T follicular helper cell (primary cell): ENCODE measurements around the gene ERO1A.
"Not testable (repeated sequence)": the region's sequence is repeated elsewhere in the genome, so short reads cannot be mapped to it uniquely, and the experiment has no call there.

Source experiments
- DNase-seq: peaks from one replicate; pipeline ENCODE4 v3.0.0-alpha.2; 2020; ENCODE audit warnings: low read depth
- total RNA-seq, 2 experiments: gene quantifications; one replicate each; lab custom pipeline; 2026; lab: John Stamatoyannopoulos, UW

The ERO1A gene, protein sequence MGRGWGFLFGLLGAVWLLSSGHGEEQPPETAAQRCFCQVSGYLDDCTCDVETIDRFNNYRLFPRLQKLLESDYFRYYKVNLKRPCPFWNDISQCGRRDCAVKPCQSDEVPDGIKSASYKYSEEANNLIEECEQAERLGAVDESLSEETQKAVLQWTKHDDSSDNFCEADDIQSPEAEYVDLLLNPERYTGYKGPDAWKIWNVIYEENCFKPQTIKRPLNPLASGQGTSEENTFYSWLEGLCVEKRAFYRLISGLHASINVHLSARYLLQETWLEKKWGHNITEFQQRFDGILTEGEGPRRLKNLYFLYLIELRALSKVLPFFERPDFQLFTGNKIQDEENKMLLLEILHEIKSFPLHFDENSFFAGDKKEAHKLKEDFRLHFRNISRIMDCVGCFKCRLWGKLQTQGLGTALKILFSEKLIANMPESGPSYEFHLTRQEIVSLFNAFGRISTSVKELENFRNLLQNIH
- 145 to 147 reads per million in 2 experiments for total RNA-seq

DNA sequence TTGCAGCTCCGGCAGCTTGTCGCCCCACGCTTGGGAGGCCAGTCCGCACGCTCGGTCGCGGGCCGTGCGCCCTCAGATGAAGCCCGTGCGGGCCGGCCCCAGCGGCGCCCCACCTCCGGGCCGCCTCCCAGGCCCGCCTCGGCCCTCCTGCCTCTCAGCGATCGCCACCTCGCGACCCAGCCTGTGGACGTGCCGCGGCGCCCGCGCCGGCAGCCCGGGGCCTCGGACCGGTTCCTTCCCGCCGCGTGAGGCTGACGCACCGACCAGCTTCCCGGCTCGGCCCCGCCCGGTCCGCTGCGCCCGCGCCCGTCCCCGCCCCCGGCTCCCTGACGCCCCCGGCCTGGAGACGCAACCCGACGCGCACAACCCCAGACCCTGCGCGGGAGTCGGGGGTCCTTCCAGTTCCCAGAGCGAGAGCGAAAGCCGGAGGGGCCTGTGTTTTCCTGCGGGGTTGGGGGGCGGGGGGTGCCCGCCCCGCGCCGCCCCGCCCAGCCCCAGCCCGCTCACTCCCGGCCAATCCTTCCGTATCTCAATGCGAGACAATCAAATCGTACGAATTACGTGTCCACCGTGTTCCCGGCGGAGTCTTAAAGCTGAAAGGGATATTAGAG, at the start of gene ERO1A:
TSS of gene ERO1A (minus strand) at position 78 of the 611 bp plus-strand sequence. CDS start at position 1, 77 bp downstream.
- DNase-seq, result peak; percentile 37

DNA sequence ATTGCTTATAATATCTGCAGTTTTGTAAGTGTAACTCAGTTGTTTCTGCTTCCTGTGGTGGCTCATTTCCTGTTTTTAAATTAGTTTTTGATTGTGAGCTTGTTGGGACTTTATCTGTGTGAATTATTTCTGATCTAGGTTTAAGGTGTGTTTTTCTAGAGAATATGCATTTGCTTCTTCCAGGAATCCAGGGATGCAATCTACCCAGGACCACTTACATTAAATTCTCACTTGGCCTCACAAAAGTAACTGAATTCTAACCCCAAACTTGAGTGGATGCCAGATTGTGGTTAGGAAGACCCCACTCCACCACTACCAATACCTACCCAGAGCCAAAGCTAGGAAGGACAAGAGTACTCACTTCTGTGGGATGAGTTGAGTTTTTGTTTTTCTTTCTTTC, 46.5 kb upstream of the ERO1A start:
- no peak for DNase-seq

- no peak for DNase-seq
These were observed 45.4 kb upstream of the ERO1A start for GRCh38 chr14:52740751-52741150.

GRCh38 chr14:52738409-52738808, 43.1 kb upstream of the ERO1A start:
- DNase-seq, result no peak

DNA sequence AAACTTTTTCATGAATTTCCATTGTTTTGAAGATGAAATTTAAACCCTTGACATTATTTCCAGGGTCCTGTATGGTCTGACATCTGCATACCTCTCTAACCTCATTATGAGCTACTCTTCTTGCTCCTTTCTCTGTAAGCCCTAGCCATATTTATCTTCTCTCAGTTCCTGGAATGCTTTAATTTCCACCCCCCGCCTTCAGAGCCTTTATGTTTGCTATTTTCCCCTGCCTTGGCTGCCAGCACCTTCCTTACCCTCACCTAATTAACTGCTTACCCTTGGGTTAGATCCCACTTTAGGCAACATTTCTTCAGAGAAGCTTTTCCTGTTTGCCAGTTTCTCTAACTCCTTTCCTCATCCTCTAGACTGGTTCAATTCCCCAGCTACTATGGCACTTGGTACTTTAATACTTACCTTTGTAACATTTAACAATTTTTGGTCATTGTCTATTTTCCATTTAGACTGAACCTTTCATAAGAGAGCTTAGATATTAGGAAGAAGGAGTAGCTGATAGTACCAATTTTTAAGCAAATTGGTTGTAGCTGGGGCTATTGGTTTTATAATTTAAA, 40.6 kb upstream of the ERO1A start:
- DNase-seq, result no peak

- DNase-seq, result no peak
These were observed 38.5 kb upstream of the ERO1A start for GRCh38 chr14:52733824-52734223.

DNA sequence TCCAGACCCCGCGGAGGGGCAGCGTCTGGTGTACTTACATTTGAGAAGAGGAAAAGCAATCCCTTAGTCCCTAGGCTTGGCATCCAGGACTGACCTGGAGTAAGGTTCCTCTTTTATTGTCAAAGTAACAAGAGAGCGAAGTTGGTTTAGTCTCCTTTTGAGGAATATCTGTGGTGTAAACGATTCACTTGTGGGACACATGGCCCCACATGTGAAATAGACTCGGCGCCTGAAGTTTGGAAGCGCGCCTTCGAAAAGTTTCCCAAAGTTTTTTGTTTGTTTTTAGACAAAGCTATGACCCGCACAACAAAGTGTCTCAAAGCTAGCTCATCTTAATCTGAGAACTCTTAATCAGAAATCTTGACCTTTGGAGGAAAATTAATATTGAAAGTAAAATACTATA, 35.4 kb upstream of the ERO1A start:
- DNase-seq, result no peak

DNA sequence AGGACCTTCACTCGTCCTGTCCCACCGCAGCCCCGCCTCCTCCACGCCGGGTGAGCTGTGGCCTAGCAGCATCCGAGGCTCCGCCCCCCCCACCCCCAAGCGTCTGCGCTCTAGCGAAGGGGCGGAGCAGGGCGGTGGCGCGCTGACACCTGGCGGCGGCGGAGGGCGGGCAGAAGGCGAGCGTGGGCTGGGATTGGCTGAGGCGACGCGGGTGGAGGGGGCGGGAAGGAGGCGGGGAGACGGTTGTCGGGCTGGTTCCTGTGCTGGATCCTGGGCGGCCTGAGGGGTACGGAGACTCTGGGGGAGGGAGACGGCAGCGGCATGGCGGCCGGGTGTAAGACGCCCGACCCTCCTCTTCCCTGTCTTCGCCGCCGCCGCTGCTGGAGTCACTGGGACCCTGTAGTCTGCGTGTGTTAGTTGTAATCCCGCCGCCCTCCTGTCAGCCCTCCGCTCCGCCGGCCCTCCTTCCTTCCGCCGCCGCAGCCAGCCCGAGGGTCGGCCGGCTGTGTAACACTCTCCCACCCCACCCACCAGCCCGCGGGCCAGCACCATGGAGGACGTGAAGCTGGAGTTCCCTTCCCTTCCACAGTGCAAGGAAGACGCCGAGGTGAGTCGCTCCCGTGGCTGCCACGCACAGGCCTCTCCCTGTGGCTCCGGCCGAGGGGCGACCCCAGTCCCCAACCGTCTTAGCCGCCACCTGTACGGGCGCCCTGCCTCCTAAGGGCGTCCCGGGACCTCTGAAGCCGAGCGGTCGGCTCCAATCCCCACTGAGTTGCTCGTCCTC, 34.8 kb upstream of the ERO1A start, which contains the start of gene STYX:
TSS of gene STYX (plus strand) at position 242 of the 784 bp plus-strand sequence. CDS start at position 551, 309 bp downstream.
- peak; percentile 96 for DNase-seq

DNA sequence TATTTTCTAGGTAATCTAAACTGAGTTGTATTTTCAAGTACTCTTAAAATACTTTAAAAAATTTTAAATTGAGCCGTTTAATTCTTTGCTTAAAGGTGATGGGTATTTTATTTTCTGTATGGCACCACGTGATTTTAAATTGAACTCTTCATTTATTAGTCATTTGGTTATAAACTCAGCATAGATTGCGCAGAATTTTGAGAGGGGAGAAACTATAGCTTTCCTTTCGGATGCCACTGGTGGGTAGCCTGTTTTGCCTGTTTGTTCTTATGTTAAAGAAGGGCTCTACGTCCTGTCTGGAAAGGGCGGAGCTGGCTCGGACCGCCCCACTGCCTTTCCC, 34.2 kb upstream of the ERO1A start:
- no peak for DNase-seq

GRCh38 chr14:52729035-52729434, 33.7 kb upstream of the ERO1A start:
- not testable (repeated sequence) for DNase-seq

DNA sequence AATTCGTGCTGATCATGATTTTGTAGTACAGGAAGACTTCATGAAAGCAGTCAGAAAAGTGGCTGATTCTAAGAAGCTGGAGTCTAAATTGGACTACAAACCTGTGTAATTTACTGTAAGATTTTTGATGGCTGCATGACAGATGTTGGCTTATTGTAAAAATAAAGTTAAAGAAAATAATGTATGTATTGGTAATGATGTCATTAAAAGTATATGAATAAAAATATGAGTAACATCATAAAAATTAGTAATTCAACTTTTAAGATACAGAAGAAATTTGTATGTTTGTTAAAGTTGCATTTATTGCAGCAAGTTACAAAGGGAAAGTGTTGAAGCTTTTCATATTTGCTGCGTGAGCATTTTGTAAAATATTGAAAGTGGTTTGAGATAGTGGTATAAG, 32.2 kb upstream of the ERO1A start:
- DNase-seq, result not testable (repeated sequence)

- DNase-seq, result no peak
These were observed 28.9 kb upstream of the ERO1A start for GRCh38 chr14:52724360-52724644.

DNA sequence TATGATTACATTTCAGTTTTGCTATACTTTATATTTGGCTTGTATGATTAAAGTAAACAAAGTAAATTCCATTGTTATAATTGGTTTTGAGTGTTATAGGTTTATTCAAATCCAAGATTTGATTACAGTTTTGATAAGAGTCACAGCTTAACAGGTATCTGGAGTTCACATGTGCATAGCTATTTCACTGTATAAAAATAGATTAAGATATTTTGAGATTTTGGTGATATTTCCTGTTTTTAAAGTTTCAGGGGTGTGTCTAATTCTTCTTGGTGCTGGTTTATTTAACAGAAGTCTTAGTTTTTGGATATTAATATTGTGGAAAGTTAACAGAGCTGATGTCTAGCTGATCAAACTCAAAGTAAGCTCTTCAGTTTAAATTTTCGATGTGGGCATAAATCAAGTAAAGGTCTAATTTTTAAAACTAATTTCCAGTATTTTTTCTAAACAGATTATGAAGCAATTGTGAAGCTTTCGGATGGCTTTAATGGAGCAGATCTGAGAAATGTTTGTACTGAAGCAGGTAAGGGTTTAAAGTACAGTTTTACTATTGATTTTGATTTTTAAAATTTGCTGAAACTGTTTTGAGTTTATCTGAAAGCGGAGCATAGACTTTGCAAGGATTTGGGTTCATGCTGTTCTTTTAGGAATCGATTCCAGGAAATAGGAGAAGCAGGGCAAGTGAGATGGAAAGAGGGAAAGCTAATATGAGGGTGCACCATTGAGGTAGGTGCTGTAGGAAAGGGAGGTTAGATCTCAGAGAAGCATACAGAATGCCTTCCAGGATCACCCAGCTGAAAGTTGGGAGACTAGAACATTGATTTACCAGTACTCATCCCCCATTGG, 28.4 kb upstream of the ERO1A start:
- DNase-seq, result no peak

DNA sequence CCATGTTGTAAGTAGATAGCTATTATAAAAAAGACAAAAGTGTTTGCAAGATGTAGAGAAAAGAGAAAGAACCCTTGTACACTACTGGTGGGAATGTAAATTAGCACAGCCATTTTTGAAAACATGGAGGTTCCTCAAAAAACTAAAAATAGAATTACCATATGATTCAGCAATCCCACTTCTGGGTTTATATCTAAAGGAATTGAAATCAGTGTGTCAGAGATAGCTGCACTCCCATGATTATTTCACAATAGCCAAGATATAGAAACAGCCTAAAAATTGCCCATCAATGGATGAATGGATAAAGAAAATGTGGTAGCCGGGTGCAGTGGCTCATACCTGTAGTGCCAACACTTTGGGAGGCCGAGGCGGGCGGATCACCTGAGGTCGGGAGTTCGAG, 20.8 kb upstream of the ERO1A start:
- no peak for DNase-seq

- no peak for DNase-seq
These were observed 16.3 kb upstream of the ERO1A start for GRCh38 chr14:52711666-52712065.

- peak; percentile 94 for DNase-seq
These were observed 11.7 kb upstream of the ERO1A start, which contains the start of gene PSMC6 for GRCh38 chr14:52706724-52707706. Gene PSMC6 (plus strand): TSS chr14:52707200. CDS start chr14:52707220, 20 bp downstream.

DNA sequence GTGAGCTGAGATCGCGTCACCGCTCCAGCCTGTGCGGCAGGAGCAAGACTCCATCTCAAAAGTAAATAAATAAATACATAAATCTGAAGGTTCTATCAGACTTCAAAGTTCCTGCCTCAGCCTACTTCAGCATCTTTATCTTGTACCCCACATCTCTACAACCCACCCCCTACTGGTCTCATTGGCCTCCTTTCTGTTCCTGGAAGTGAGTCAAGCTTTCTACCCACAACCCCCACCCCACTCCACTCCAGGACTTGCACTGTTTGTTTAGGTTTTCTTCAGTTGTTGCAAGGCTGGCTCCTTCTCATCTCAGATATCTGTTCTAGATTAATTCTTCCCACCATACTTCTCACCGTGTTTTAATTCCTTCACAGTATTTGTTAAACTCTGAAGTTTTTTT, 10.9 kb upstream of the ERO1A start:
- no peak for DNase-seq

DNA sequence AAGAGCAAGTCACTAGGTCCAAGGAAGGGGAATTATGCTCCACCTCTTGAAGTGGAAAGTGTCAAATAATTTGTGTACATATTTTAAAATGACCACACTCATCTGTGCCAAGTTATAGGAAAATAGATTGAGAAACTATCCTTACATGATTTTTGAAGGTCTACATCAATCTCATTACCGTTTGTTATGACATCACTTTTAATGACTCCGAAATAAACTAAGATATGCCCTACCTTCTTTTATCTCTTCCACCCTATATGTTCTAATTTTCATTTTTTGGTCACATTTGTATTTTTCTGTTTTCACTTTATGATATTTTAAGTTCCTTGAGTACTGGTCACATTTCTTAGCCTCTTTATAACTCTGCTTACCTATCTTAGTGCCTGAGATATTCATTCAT, 8.3 kb upstream of the ERO1A start:
- no peak for DNase-seq

GRCh38 chr14:52703225-52703624, 7.9 kb upstream of the ERO1A start:
- no peak for DNase-seq

- DNase-seq, result no peak
These were observed 5.9 kb upstream of the ERO1A start for GRCh38 chr14:52701223-52701622.
